ENCODE results near the gene NGEF. TPM values are rescaled to one million over a fixed set of nuclear protein-coding genes. Genes with fewer than 3 reads are reported as not detected.

NGEF gene
- total and polyA plus RNA-seq, 4 donors: 0.54 to 10.1 (median 2.7) TPM

GRCh38 chr2:232999354-232999753 lies 13.7 kb downstream of the NGEF start:
- Histone ChIP-seq H3K4me3 (ENCODE audit: low read length in 2 of 2) (no peak overlapping the region), H3K27me3 (ENCODE audit: control insufficient read depth in 1 of 2, insufficient read depth in 2 of 2, low read length in 1 of 2) (no peaks in the 10 kb centered on the region), H3K36me3 (ENCODE audit: control insufficient read depth in 1 of 2, insufficient read depth in 2 of 2, low read length in 1 of 2) (no peaks in the 10 kb centered on the region), H3K4me1 (ENCODE audit: control insufficient read depth in 1 of 2, insufficient read depth in 2 of 2, low read length in 2 of 2) (no peaks in the 10 kb centered on the region), H3K27ac (ENCODE audit: low read depth in 1 of 2, low read length in 2 of 2) (no peak overlapping the region), H3K9me3 (ENCODE audit: control insufficient read depth, low read length) (no peaks in the 10 kb centered on the region)
- 42 to 58% methylated on average over 5 to 7 of the region's 7 CpGs for WGBS, 2 donors
- intact Hi-C loops (cut with DNase I): no loop called here
- DNase-seq (peak in 1 of 2 donors; percentile 60), ATAC-seq (ENCODE audit: low FRiP score) (no peak)

DNA sequence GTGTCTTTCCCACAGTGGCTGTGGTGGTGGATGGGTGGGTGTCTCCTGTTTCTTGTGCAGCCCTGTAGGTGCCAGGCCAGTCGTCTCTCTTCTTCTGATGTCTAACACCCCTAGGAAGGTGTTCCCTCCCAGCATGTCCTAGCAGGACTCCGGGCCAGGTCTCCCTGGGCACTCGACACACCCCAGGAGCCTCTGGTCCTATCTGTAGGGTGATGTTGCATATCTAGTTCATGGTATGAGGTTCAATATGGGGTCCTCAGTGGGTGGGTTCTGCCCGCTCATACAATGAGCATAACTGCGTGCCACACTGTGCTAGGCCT lies 14.4 kb downstream of the NGEF start:
- no peak overlapping the region for H3K27ac ChIP-seq (ENCODE audit: low read depth in 1 of 2, low read length in 2 of 2)
- 85 to 95% methylated on average over 5 of the region's 5 CpGs for WGBS, 2 donors
- H3K27me3 ChIP-seq (ENCODE audit: control insufficient read depth in 1 of 2, insufficient read depth in 2 of 2, low read length in 1 of 2): no peaks in the 10 kb centered on the region
- intact Hi-C loops (cut with DNase I): no loop called here
- ATAC-seq (ENCODE audit: low FRiP score): no peak
- no peaks in the 10 kb centered on the region for H3K36me3 ChIP-seq (ENCODE audit: control insufficient read depth in 1 of 2, insufficient read depth in 2 of 2, low read length in 1 of 2)
- H3K4me1 ChIP-seq (ENCODE audit: control insufficient read depth in 1 of 2, insufficient read depth in 2 of 2, low read length in 2 of 2): no peaks in the 10 kb centered on the region
- no peak overlapping the region for H3K4me3 ChIP-seq (ENCODE audit: low read length in 2 of 2)
- peak in 1 of 2 donors; percentile 27 for DNase-seq
- H3K9me3 ChIP-seq (ENCODE audit: control insufficient read depth, low read length): no peaks in the 10 kb centered on the region

DNA sequence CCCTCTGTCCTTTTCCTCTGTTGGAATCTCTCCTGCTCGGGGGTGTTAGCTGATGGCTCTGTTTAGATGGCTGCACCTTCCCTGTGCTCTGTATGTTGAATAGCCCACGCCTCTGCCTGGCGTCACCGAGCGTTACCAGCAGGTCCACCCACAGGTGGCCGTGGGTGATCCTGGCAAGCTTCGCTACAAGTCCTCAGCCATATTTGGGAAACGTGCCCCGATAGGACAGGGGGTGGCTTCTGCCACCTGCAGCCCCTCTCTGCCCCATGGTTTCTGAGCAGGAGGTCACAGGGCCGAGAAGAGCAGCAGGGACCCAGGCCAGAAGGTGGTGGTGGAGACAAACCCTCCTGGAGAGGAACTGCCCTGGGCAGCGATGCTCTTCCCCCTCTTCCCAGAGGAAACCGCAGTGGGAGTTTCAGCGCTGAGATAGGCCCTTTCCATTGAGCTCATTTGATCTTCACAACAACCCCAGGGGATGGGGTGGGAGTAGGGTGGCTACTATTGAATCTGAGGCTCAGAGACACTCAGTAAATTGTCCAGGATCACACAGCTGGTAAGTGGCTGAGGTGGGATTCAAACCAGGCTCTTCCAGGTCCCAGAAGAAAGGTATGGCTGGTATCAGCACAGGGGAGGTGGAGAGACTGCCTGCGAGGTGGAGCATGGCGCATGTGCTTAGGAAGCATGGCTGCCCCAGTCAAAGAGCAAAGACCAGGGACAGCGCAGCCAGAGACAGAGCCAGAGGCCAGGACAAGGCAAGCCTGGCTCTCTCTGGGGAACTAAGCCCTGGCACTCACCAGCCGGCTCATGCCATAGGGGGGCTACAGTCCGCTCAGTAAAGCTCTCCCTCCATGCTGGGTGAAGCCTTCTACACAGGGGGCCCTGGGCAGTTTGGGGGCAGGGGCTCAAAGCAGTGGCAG lies 15.0 kb downstream of the NGEF start:
- Histone ChIP-seq H3K27ac (ENCODE audit: low read depth in 1 of 2, low read length in 2 of 2) (no peak overlapping the region), H3K4me3 (ENCODE audit: low read length in 2 of 2) (no peak overlapping the region), H3K4me1 (ENCODE audit: control insufficient read depth in 1 of 2, insufficient read depth in 2 of 2, low read length in 2 of 2) (no peaks in the 10 kb centered on the region), H3K36me3 (ENCODE audit: control insufficient read depth in 1 of 2, insufficient read depth in 2 of 2, low read length in 1 of 2) (no peaks in the 10 kb centered on the region), H3K27me3 (ENCODE audit: control insufficient read depth in 1 of 2, insufficient read depth in 2 of 2, low read length in 1 of 2) (no peaks in the 10 kb centered on the region), H3K9me3 (ENCODE audit: control insufficient read depth, low read length) (no peaks in the 10 kb centered on the region)
- intact Hi-C loops (cut with DNase I): no loop called here
- WGBS, 2 donors: 94 to 95% methylated on average over 18 of the region's 18 CpGs
- DNase-seq (peak in 1 of 2 donors; percentile 57), ATAC-seq (ENCODE audit: low FRiP score) (no peak)

DNA sequence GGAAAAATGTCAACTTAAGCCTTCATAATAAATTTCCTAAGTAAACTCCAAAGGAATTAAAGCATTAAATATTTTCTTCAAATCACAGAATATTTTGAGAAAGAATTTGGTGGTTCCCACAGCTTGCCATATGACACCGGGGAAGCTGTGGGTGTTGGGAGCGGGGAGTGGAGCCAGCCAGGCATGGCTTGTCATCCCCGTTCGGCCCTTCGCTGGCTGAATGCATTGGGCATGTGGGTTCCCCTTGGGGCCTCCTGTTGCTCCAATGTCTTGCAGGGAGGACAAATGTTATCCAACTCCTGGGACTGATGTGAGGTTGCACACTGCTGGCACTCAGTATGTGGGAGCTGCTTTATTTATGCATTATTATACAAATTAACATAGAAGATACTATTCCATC lies 18.6 kb downstream of the NGEF start:
- WGBS, 2 donors: 22 to 31% methylated on average over 5 of the region's 5 CpGs
- intact Hi-C loops (cut with DNase I): no loop called here
- H3K9me3 ChIP-seq (ENCODE audit: control insufficient read depth, low read length): no peaks in the 10 kb centered on the region
- H3K4me3 ChIP-seq (ENCODE audit: low read length in 2 of 2): no peak overlapping the region
- DNase-seq: peak in 1 of 2 donors; percentile 62
- H3K4me1 ChIP-seq (ENCODE audit: control insufficient read depth in 1 of 2, insufficient read depth in 2 of 2, low read length in 2 of 2): no peaks in the 10 kb centered on the region
- H3K27ac ChIP-seq (ENCODE audit: low read depth in 1 of 2, low read length in 2 of 2): no peak overlapping the region
- no peak for ATAC-seq (ENCODE audit: low FRiP score)
- no peaks in the 10 kb centered on the region for H3K27me3 ChIP-seq (ENCODE audit: control insufficient read depth in 1 of 2, insufficient read depth in 2 of 2, low read length in 1 of 2)
- no peaks in the 10 kb centered on the region for H3K36me3 ChIP-seq (ENCODE audit: control insufficient read depth in 1 of 2, insufficient read depth in 2 of 2, low read length in 1 of 2)

- 84 to 87% methylated on average over 4 of the region's 4 CpGs for WGBS, 2 donors
- Histone ChIP-seq H3K27ac (ENCODE audit: low read depth in 1 of 2, low read length in 2 of 2) (no peak overlapping the region), H3K9me3 (ENCODE audit: control insufficient read depth, low read length) (no peaks in the 10 kb centered on the region), H3K36me3 (ENCODE audit: control insufficient read depth in 1 of 2, insufficient read depth in 2 of 2, low read length in 1 of 2) (no peaks in the 10 kb centered on the region), H3K4me1 (ENCODE audit: control insufficient read depth in 1 of 2, insufficient read depth in 2 of 2, low read length in 2 of 2) (no peaks in the 10 kb centered on the region), H3K27me3 (ENCODE audit: control insufficient read depth in 1 of 2, insufficient read depth in 2 of 2, low read length in 1 of 2) (no peaks in the 10 kb centered on the region), H3K4me3 (ENCODE audit: low read length in 2 of 2) (no peak overlapping the region)
- DNase-seq: no peak
- intact Hi-C loops (cut with DNase I): no loop called here
- ATAC-seq (ENCODE audit: low FRiP score): no peak
Measured at GRCh38 chr2:232993231-232993821, 19.7 kb downstream of the NGEF start.

DNA sequence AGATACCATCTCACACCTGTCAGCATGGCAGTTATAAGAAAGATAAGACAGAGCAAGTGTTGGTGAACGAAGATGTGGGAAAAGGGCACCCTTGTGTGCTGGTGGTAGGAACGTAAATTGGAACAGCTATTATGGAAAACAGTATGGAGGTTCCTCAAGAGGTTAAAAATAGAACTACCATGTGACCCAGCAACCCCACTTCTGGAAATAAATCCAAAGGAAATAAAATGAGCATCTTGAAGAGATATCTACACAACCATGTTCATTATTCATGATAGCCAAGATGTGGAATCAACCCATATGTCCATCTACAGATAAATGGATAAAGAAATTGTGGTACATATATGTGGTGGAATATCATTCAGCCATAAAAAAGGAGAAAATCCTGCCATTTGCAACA lies 26.9 kb downstream of the NGEF start:
- H3K4me1 ChIP-seq (ENCODE audit: control insufficient read depth in 1 of 2, insufficient read depth in 2 of 2, low read length in 2 of 2): no peaks in the 10 kb centered on the region
- intact Hi-C loops (cut with DNase I): no loop called here
- ATAC-seq (ENCODE audit: low FRiP score) (no peak), DNase-seq (no peak)
- H3K27ac ChIP-seq (ENCODE audit: low read depth in 1 of 2, low read length in 2 of 2): no peak overlapping the region
- 97% methylated on average over 2 of the region's 2 CpGs for WGBS, 2 donors
- no peaks in the 10 kb centered on the region for H3K36me3 ChIP-seq (ENCODE audit: control insufficient read depth in 1 of 2, insufficient read depth in 2 of 2, low read length in 1 of 2)
- no peak overlapping the region for H3K4me3 ChIP-seq (ENCODE audit: low read length in 2 of 2)
- H3K9me3 ChIP-seq (ENCODE audit: control insufficient read depth, low read length): no peaks in the 10 kb centered on the region
- H3K27me3 ChIP-seq (ENCODE audit: control insufficient read depth in 1 of 2, insufficient read depth in 2 of 2, low read length in 1 of 2): no peaks in the 10 kb centered on the region

GRCh38 chr2:232984451-232985207 lies 28.4 kb downstream of the NGEF start:
- DNase-seq: no peak
- Histone ChIP-seq H3K36me3 (ENCODE audit: control insufficient read depth in 1 of 2, insufficient read depth in 2 of 2, low read length in 1 of 2) (no peaks in the 10 kb centered on the region), H3K27me3 (ENCODE audit: control insufficient read depth in 1 of 2, insufficient read depth in 2 of 2, low read length in 1 of 2) (no peaks in the 10 kb centered on the region), H3K4me3 (ENCODE audit: low read length in 2 of 2) (no peak overlapping the region), H3K9me3 (ENCODE audit: control insufficient read depth, low read length) (no peaks in the 10 kb centered on the region), H3K27ac (ENCODE audit: low read depth in 1 of 2, low read length in 2 of 2) (no peak overlapping the region), H3K4me1 (ENCODE audit: control insufficient read depth in 1 of 2, insufficient read depth in 2 of 2, low read length in 2 of 2) (no peaks in the 10 kb centered on the region)
- ATAC-seq (ENCODE audit: low FRiP score): no peak
- intact Hi-C loops (cut with DNase I): no loop called here
- WGBS, 2 donors: 90 to 91% methylated on average over 15 of the region's 15 CpGs

DNA sequence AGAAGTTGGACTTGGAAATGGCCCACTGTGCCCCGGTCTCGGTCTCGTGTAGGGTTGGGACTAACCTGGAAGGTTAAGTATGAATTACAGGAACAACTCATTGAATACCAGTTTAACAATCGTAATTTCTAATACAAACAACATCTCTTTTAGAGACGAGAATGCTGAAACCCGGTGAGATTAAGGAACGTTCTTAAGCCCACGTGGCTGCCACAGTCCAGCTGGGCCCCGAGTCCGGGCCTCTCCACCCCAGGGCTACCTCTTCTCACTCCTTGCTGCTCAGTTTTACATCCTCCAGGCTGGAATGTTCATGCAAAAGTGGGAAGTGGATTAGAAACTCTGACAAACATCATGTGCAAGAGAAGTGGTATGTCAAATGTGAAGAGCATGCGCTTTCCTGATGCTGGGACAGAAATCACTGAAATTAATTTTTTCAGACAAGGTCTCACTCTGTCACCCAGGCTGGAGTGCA lies 29.4 kb downstream of the NGEF start:
- no peak overlapping the region for H3K4me3 ChIP-seq (ENCODE audit: low read length in 2 of 2)
- H3K4me1 ChIP-seq (ENCODE audit: control insufficient read depth in 1 of 2, insufficient read depth in 2 of 2, low read length in 2 of 2): no peaks in the 10 kb centered on the region
- WGBS, 2 donors: 76 to 78% methylated on average over 11 of the region's 11 CpGs
- H3K36me3 ChIP-seq (ENCODE audit: control insufficient read depth in 1 of 2, insufficient read depth in 2 of 2, low read length in 1 of 2): no peaks in the 10 kb centered on the region
- no peak for ATAC-seq (ENCODE audit: low FRiP score)
- H3K9me3 ChIP-seq (ENCODE audit: control insufficient read depth, low read length): no peaks in the 10 kb centered on the region
- no peak for DNase-seq
- H3K27me3 ChIP-seq (ENCODE audit: control insufficient read depth in 1 of 2, insufficient read depth in 2 of 2, low read length in 1 of 2): no peaks in the 10 kb centered on the region
- H3K27ac ChIP-seq (ENCODE audit: low read depth in 1 of 2, low read length in 2 of 2): no peak overlapping the region
- intact Hi-C loops (cut with DNase I): no loop called here

All from aorta (tissue), 5 donors.